ENCODE measurements around the gene ARPIN. TPM values are rescaled to one million over a fixed set of nuclear protein-coding genes. Genes with fewer than 3 reads are reported as not detected.

ARPIN gene
- total and polyA plus RNA-seq, 9 of the 15 experiments (the other 6 are each of a cell fraction or from before 2014, with no cell fraction given) = not detected

- intact Hi-C loops (cut with micrococcal nuclease) = no loop called here
- TF ChIP-seq SAP30 (IDR thresholded peaks at IDR 0.05; ENCODE audit: borderline replicate concordance, insufficient read depth, low read depth, low read length, poor library complexity, severe bottlenecking) (no peak), CC2D1A (IDR thresholded peaks at IDR 0.05) (no peak), SLC30A9 (CRISPR knock-in tag; IDR thresholded peaks at IDR 0.05) (no peak), MAFK (IDR thresholded peaks at IDR 0.05; ENCODE audit: low read length) (no peak), ZNF274 (IDR thresholded peaks at IDR 0.05; ENCODE audit: borderline replicate concordance, low read depth, low read length) (no peak)
- TF ChIP-seq, protein P1, sequence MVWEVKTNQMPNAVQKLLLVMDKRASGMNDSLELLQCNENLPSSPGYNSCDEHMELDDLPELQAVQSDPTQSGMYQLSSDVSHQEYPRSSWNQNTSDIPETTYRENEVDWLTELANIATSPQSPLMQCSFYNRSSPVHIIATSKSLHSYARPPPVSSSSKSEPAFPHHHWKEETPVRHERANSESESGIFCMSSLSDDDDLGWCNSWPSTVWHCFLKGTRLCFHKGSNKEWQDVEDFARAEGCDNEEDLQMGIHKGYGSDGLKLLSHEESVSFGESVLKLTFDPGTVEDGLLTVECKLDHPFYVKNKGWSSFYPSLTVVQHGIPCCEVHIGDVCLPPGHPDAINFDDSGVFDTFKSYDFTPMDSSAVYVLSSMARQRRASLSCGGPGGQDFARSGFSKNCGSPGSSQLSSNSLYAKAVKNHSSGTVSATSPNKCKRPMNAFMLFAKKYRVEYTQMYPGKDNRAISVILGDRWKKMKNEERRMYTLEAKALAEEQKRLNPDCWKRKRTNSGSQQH (CRISPR knock-in tag; IDR thresholded peaks at IDR 0.05) = no peak
Measured at GRCh38 chr15:89939910-89940309, 27.2 kb upstream of the ARPIN start.

More at GRCh38 chr15:89939910-89940309, 27.2 kb upstream of the ARPIN start:
- no peak for DNase-seq (ENCODE audit: extremely low read depth in 1 of 4, low spot score in 3 of 4)
- Histone ChIP-seq H2AFZ (ENCODE audit: low read depth, low read length) (no peak overlapping the region), H3K4me3 (no peak overlapping the region), H3K9me1 (ENCODE audit: control insufficient read depth, insufficient read depth, low read length) (no peaks in the 10 kb centered on the region), H4K20me1 (replicated peaks; ENCODE audit: control insufficient read depth, insufficient read depth, low read length) (no peaks in the 10 kb centered on the region), H3K9me3 (replicated peaks; ENCODE audit: control insufficient read depth, insufficient read depth, low read depth, low read length) (no peaks in the 10 kb centered on the region), H3K36me3 (ENCODE audit: control insufficient read depth, insufficient read depth, low read length) (no peaks in the 10 kb centered on the region), H3K27ac (ENCODE audit: extremely low read depth, low read depth, low read length) (no peak overlapping the region), H3K79me2 (ENCODE audit: control insufficient read depth, insufficient read depth, low read length) (no peaks in the 10 kb centered on the region), H3K9ac (ENCODE audit: insufficient read depth in 1 of 2, low read depth in 2 of 2, low read length in 2 of 2) (no peak overlapping the region; a peak in 1 of 4 replicates), H3K27me3 (ENCODE audit: control insufficient read depth in 2 of 2, insufficient read depth in 2 of 2, low read length in 2 of 2) (no peaks in the 10 kb centered on the region), H3K4me1 (replicated peaks in 1 of 2; ENCODE audit: control insufficient read depth in 2 of 2, insufficient read depth in 2 of 2, low read length in 2 of 2) (no peaks in the 10 kb centered on the region; a peak in 1 of 5 replicates), H3K4me2 (ENCODE audit: insufficient read depth, low read length) (no peak overlapping the region)
- FAIRE-seq = no peak
- BruUV-seq (replicated peaks) = no TSS peak
- POLR2A ChIA-PET = no interaction called here
- in situ Hi-C loops (cut with MboI) = no loop called here
- WGBS (ENCODE audit: insufficient coverage, low coverage, missing lambda C conversion rate) = 10% methylated on average over 3 of the region's 3 CpGs
- no peak for ATAC-seq
- CTCF ChIA-PET (ENCODE audit: low intra/inter-chr PET ratio) = no interaction called here
